A673 (cell line): ENCODE measurements around the gene PBX4. TPM values are rescaled to one million over a fixed set of nuclear protein-coding genes. Genes with fewer than 3 reads are reported as not detected.
A peak's percentile ranks its signal among the peaks of the same experiment; 100 is the strongest.

Experiments
- BruUV-seq: library from RNA; stranded (reverse); fragments of 400-500 nt; replicated peaks from 2 replicates; lab custom pipeline; 2021; lab: Mats Ljungman, UMichigan
- CTCF ChIA-PET: fragments of 300-600 bp; sonication (Branson Sonifier 250); formaldehyde crosslinking; loops from one replicate; lab custom pipeline; 2022; ENCODE audit warnings: antibody characterized with exemption; lab: Charles Lee
- POLR2A ChIA-PET: fragments of 300-600 bp; sonication (Branson Sonifier 250); formaldehyde crosslinking; loops from one replicate; lab custom pipeline; 2022; ENCODE audit warnings: antibody characterized with exemption; ENCODE audit not compliant: low non-redundant PET; lab: Charles Lee
- DNase-seq: peaks from one replicate; pipeline ENCODE4 v3.0.0-alpha.2; 2015; ENCODE audit warnings: low spot score
- H3K27ac ChIP-seq: fragments of 200-600 bp; sonication (generic); 2 replicates; pipeline ENCODE4 v1.5.1; 2016; ENCODE audit warnings: mixed run types, low read depth, mild to moderate bottlenecking, mixed read lengths, antibody characterized with exemption, low read length; ENCODE audit not compliant: poor library complexity, severe bottlenecking
- H3K27me3 ChIP-seq: fragments of 200-600 bp; sonication (generic); replicated peaks from 2 replicates; pipeline ENCODE4 v1.6.1; 2017; ENCODE audit warnings: mixed run types, low read depth, mild to moderate bottlenecking, mixed read lengths, antibody characterized with exemption, low read length; ENCODE audit not compliant: insufficient read depth, poor library complexity
- H3K36me3 ChIP-seq: fragments of 200-600 bp; sonication (generic); 2 replicates; pipeline ENCODE4 v1.6.1; 2016; ENCODE audit warnings: mixed run types, mild to moderate bottlenecking, mixed read lengths, antibody characterized with exemption, low read length; ENCODE audit not compliant: insufficient read depth, poor library complexity, severe bottlenecking
- H3K4me1 ChIP-seq: fragments of 200-600 bp; sonication (generic); 2 replicates; pipeline ENCODE4 v1.6.1; 2017; ENCODE audit warnings: mixed run types, mild to moderate bottlenecking, mixed read lengths, antibody characterized with exemption, low read length; ENCODE audit not compliant: insufficient read depth, poor library complexity, severe bottlenecking
- H3K4me3 ChIP-seq: fragments of 200-600 bp; sonication (generic); 2 replicates; pipeline ENCODE4 v1.5.1; 2016; ENCODE audit warnings: low read depth, mixed run types, mild to moderate bottlenecking, mixed read lengths, low read length; ENCODE audit not compliant: poor library complexity, severe bottlenecking
- H3K9me3 ChIP-seq: fragments of 200-600 bp; sonication (generic); 2 replicates; pipeline ENCODE4 v1.6.1; 2016; ENCODE audit warnings: mixed run types, low read depth, mild to moderate bottlenecking, mixed read lengths, antibody characterized with exemption, low read length; ENCODE audit not compliant: poor library complexity, severe bottlenecking
- EZH2 ChIP-seq: fragments of 200-600 bp; sonication (generic); IDR thresholded peaks from 2 replicates; pipeline ENCODE4 v1.6.1; 2017; ENCODE audit warnings: borderline replicate concordance, low read depth, mild to moderate bottlenecking, mixed read lengths, antibody characterized with exemption, low read length; ENCODE audit not compliant: poor library complexity, severe bottlenecking
- intact Hi-C: fragments of 100-400 bp; cut with micrococcal nuclease; formaldehyde crosslinking; loops from one replicate; pipeline ENCODE4 v1.10.0; 2022; ENCODE audit not compliant: unreplicated experiment
- total RNA-seq: library from RNA; stranded (reverse); gene quantifications from 2 replicates; pipeline ENCODE4 v1.2.3, GENCODE V29; 2021
- TF ChIP-seq, protein P1 (sequence below): fragments of 300-800, 200-600 bp; sonication (generic); conservative IDR thresholded peaks from 2 replicates; pipeline ENCODE4 v1.5.1; 2017; ENCODE audit warnings: low read depth, mild to moderate bottlenecking, antibody characterized with exemption, low read length, moderate library complexity, mixed read lengths

Gene PBX4
- total RNA-seq, 1 experiment from 2014 or later, result 3.1 TPM

DNA sequence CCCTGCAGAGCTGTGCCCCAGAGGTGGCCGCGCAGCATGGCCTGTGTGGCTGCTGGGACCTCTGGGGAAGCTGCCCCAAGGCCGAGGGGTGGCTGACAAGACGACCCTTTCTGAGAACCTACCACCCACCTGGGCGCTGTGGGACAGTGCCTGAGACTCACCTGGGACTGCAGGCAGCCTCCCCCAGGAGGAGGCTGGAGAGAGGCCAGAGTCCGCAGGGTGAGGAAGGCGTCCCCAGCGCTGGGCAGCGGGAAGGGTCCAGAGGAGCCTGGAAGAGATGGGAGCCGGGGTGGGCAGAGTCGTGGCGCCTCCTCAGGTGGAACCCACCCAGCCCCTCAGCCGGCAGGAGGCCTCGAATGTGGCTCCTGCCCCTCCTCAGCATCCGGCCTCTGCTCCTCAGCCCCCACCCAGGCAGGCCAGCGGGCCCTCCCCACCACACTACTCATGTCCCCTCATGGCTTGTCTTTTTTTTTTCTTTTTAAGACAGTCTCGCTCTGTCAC, 55.1 kb downstream of the PBX4 start:
- no peaks in the 10 kb centered on the region for H3K27me3 ChIP-seq
- ChIA-PET POLR2A (no interaction called here), CTCF (no interaction called here)
- no peak overlapping the region for H3K27ac ChIP-seq
- DNase-seq, result no peak
- intact Hi-C loops, result no loop called here
- H3K4me1 ChIP-seq, result no peaks in the 10 kb centered on the region
- TF ChIP-seq EZH2, result no peak
- TF ChIP-seq, protein P1, sequence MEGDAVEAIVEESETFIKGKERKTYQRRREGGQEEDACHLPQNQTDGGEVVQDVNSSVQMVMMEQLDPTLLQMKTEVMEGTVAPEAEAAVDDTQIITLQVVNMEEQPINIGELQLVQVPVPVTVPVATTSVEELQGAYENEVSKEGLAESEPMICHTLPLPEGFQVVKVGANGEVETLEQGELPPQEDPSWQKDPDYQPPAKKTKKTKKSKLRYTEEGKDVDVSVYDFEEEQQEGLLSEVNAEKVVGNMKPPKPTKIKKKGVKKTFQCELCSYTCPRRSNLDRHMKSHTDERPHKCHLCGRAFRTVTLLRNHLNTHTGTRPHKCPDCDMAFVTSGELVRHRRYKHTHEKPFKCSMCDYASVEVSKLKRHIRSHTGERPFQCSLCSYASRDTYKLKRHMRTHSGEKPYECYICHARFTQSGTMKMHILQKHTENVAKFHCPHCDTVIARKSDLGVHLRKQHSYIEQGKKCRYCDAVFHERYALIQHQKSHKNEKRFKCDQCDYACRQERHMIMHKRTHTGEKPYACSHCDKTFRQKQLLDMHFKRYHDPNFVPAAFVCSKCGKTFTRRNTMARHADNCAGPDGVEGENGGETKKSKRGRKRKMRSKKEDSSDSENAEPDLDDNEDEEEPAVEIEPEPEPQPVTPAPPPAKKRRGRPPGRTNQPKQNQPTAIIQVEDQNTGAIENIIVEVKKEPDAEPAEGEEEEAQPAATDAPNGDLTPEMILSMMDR, result no peak
- no peaks in the 10 kb centered on the region for H3K36me3 ChIP-seq
- H3K9me3 ChIP-seq, result no peaks in the 10 kb centered on the region
- no peak overlapping the region for H3K4me3 ChIP-seq
- no TSS peak for BruUV-seq

DNA sequence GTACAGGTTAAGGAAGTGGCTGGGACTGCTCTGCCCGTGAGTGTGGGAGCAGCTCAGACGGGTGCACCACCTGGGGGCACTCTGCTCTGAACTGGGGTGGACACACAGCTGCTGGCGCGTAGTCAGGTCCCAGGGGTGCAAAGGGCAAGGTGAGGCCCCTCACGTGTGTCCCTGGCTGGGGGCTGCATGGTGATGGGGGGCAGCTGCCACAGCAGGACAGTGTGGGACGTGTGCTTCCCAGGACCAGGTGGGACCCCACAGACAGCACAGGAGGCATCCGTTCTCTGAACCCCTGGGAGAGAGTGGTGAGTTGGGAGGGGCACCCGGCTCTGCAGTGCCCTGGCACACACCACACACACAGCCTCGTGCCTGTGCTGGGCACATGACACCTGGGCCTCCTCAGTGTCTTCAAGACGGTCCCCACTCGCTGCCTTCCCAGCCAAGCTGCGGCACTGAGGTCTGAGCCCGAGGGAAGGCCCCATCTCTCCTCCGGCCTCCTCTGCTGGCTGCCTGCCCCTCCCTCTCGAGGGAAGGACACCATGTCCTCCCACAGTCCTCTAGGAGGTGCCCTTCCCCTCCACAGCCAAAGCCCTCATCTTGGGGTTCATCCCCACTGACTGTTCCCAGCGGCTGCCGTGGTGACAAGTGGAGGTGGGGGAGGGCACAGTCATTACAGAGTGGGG, 55.7 kb downstream of the PBX4 start:
- Histone ChIP-seq H3K27ac (no peak overlapping the region), H3K4me1 (no peaks in the 10 kb centered on the region), H3K4me3 (no peak overlapping the region), H3K9me3 (no peaks in the 10 kb centered on the region), H3K27me3 (no peaks in the 10 kb centered on the region), H3K36me3 (no peaks in the 10 kb centered on the region)
- POLR2A ChIA-PET, result no interaction called here
- DNase-seq, result no peak
- TF ChIP-seq, protein P1, result peak; percentile 23; the same call in 1 of the 2 replicates
- TF ChIP-seq EZH2, result no peak
- CTCF ChIA-PET, result no interaction called here
- intact Hi-C loops, result no loop called here
- no TSS peak for BruUV-seq

DNA sequence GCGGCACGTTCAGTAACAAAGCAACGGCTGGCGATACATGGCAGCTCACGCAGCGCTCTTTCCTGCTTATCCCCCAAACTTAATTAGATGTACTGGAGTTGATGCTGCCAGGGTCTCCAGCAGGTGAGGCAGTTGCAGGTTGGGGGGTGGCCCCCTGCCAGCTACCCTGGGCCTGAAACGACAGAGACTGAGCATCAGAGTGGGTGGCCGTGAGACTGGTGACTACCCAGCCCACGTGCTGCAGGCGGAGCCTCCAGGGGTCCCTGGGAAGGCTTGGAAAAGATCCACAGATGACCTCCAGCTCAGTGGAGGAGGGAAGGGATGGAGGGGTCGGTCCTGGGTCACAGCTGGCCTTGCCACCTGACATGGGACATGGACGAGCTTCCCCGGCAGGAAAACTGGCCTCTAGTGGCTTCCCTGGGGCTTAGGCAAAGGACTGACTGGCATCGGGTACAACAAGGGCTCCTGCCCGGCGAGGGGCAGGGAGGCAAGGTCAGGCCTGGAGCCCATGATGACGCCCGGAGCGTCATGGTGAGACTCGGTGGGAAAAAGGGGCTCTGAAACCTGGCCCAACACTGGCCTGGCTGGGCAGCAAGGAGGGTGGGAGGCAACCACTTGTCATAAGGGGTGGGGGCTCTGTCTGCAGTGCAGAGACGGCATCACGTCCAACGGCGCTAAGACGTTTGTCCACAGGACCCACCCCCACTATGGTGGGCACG, 56.4 kb downstream of the PBX4 start:
- Histone ChIP-seq H3K27ac (no peak overlapping the region), H3K36me3 (no peaks in the 10 kb centered on the region), H3K4me1 (no peaks in the 10 kb centered on the region), H3K4me3 (no peak overlapping the region), H3K9me3 (no peaks in the 10 kb centered on the region), H3K27me3 (no peaks in the 10 kb centered on the region)
- ChIA-PET CTCF (no interaction called here), POLR2A (no interaction called here)
- no TSS peak for BruUV-seq
- TF ChIP-seq EZH2, result no peak
- TF ChIP-seq, protein P1, result no peak
- intact Hi-C loops, result no loop called here
- no peak for DNase-seq
